Left colon (tissue), 2 donors: ENCODE data around the gene CPLX1. TPM values are rescaled to one million over a fixed set of nuclear protein-coding genes. Genes with fewer than 3 reads are reported as not detected.
A peak's percentile ranks its signal among the peaks of the same experiment; 100 is the strongest.
"Not testable (repeated sequence)": the region's sequence is repeated elsewhere in the genome, so short reads cannot be mapped to it uniquely, and the experiment has no call there.

Source experiments
- ATAC-seq: fragments of 200-7000 bp; cut with Tn5 transposase; one replicate; pipeline ENCODE4 v1.9.1; 2020; ENCODE audit warnings: mild to moderate bottlenecking, moderate library complexity
- DNase-seq, 2 donors: peaks; one replicate each; pipeline ENCODE4 v3.0.0-alpha.2; 2020
- intact Hi-C, 2 donors: fragments of 100-400 bp; cut with DNase I in 1 of 2; cut with micrococcal nuclease in 1 of 2; formaldehyde crosslinking; loops; one replicate each; pipeline versions ENCODE4 v1.11.2 to v1.14.0; 2022; cut with DNase I, micrococcal nuclease
- total RNA-seq, 2 donors: library from RNA; stranded (reverse); fragmentation: NEBNext Ultra II Directional; extraction: Animal tissue kit (Norgen Biotek cat#: 25700); gene quantifications; one replicate each; pipeline ENCODE4 v1.2.1, GENCODE V29; 2021
- donor health status: DM: no; HTN: no; CAD: no.
- donor health status: DM: yes; HTN: yes; CAD: no.

CPLX1 gene
- total RNA-seq, 2 donors from 2014 or later: 2.7 to 3.5 TPM

- DNase-seq (no peak), ATAC-seq (no peak)
These were observed 2.0 kb downstream of the CPLX1 start for GRCh38 chr4:823761-824460.

GRCh38 chr4:823176-823760, 2.7 kb downstream of the CPLX1 start:
- ATAC-seq (no peak), DNase-seq (no peak)
- intact Hi-C loops: no loop called here

More at GRCh38 chr4:823761-824460, 2.0 kb downstream of the CPLX1 start:
- intact Hi-C loops: no loop called here

GRCh38 chr4:822361-823175, 3.4 kb downstream of the CPLX1 start:
- DNase-seq (no peak), ATAC-seq (no peak)
- intact Hi-C loops: no loop called here

- no peak for DNase-seq
- no peak for ATAC-seq
- intact Hi-C loops: no loop called here
These were observed 4.3 kb downstream of the CPLX1 start for GRCh38 chr4:821631-822030.

- intact Hi-C loops: no loop called here
- ATAC-seq (no peak), DNase-seq (peak in 1 of 2 donors; percentile 19)
These were observed 4.7 kb downstream of the CPLX1 start for GRCh38 chr4:821181-821591.

GRCh38 chr4:820230-821172, 5.4 kb downstream of the CPLX1 start:
- intact Hi-C loops: no loop called here
- ATAC-seq (no peak), DNase-seq (peak in 1 of 2 donors; percentile 15)

GRCh38 chr4:819401-820229, 6.3 kb downstream of the CPLX1 start:
- DNase-seq (no peak), ATAC-seq (no peak)
- intact Hi-C loops: no loop called here

GRCh38 chr4:818106-818921, 7.6 kb downstream of the CPLX1 start:
- DNase-seq: peak in 1 of 2 donors; percentile 18
- no peak for ATAC-seq
- intact Hi-C loops: no loop called here

GRCh38 chr4:815464-816146, 10.3 kb downstream of the CPLX1 start:
- ATAC-seq (peak; percentile 96), DNase-seq (peak; percentile 64 to 80)

GRCh38 chr4:814312-814850, 11.5 kb downstream of the CPLX1 start:
- DNase-seq (no peak), ATAC-seq (no peak)
- intact Hi-C loops: no loop called here

More at GRCh38 chr4:815464-816146, 10.3 kb downstream of the CPLX1 start:
- intact Hi-C loops: no loop called here

- ATAC-seq: no peak
These were observed 12.0 kb downstream of the CPLX1 start for GRCh38 chr4:813900-814299.

GRCh38 chr4:808860-809570, 16.9 kb downstream of the CPLX1 start:
- DNase-seq (no peak), ATAC-seq (no peak)
- intact Hi-C loops: no loop called here

More at GRCh38 chr4:813900-814299, 12.0 kb downstream of the CPLX1 start:
- no peak for DNase-seq
- intact Hi-C loops: no loop called here

GRCh38 chr4:807792-808191, 18.1 kb downstream of the CPLX1 start:
- intact Hi-C loops: no loop called here
- DNase-seq (peak in 1 of 2 donors; percentile 52), ATAC-seq (peak; percentile 94)

GRCh38 chr4:806979-807378, 18.9 kb downstream of the CPLX1 start:
- ATAC-seq, DNase-seq, intact Hi-C loops: not testable (repeated sequence)

GRCh38 chr4:804804-805203, 21.1 kb downstream of the CPLX1 start:
- no peak for ATAC-seq
- no peak for DNase-seq
- intact Hi-C loops: no loop called here

GRCh38 chr4:803884-804283, 22.0 kb downstream of the CPLX1 start:
- intact Hi-C loops: no loop called here
- DNase-seq: no peak
- no peak for ATAC-seq
